NT2/D1 (cell line): ENCODE data around the gene SYTL4.

Experiments used
- DNase-seq: peaks from one replicate; pipeline ENCODE4 v3.0.0-alpha.2; 2011; ENCODE audit warnings: low read depth, low spot score
- H3K27me3 ChIP-seq: 2 replicates; pipeline ENCODE4 v1.6.0; 2011; ENCODE audit warnings: mild to moderate bottlenecking; ENCODE audit not compliant: insufficient read length, insufficient read depth
- H3K36me3 ChIP-seq: 2 replicates; pipeline ENCODE4 v1.6.1; 2011; ENCODE audit warnings: mild to moderate bottlenecking, low read length, mixed read lengths; ENCODE audit not compliant: insufficient read depth, insufficient read length
- H3K4me1 ChIP-seq: 2 replicates; pipeline ENCODE4 v1.5.1; 2011; ENCODE audit not compliant: insufficient read depth, insufficient read length
- H3K4me3 ChIP-seq: 2 replicates; pipeline ENCODE4 v1.5.1; 2011; ENCODE audit warnings: low read depth; ENCODE audit not compliant: insufficient read length
- H3K9ac ChIP-seq: 2 replicates; pipeline ENCODE4 v1.6.0; 2011; ENCODE audit warnings: low read depth; ENCODE audit not compliant: insufficient read length
- H3K9me3 ChIP-seq: 2 replicates; pipeline ENCODE4 v1.5.1; 2011; ENCODE audit warnings: mild to moderate bottlenecking, low read length; ENCODE audit not compliant: insufficient read depth
- SUZ12 ChIP-seq: IDR thresholded peaks from 2 replicates; pipeline ENCODE4 v1.6.1; 2011; ENCODE audit not compliant: insufficient read length, insufficient read depth; ENCODE audit errors: extremely low read depth
- YY1 ChIP-seq: IDR thresholded peaks from 2 replicates; pipeline ENCODE4 v1.6.1; 2011; ENCODE audit not compliant: insufficient read length, insufficient read depth
- ZNF274 ChIP-seq: IDR thresholded peaks from 2 replicates; pipeline ENCODE4 v1.6.1; 2011; ENCODE audit warnings: mild to moderate bottlenecking, low read depth, low read length

SYTL4 gene

DNA sequence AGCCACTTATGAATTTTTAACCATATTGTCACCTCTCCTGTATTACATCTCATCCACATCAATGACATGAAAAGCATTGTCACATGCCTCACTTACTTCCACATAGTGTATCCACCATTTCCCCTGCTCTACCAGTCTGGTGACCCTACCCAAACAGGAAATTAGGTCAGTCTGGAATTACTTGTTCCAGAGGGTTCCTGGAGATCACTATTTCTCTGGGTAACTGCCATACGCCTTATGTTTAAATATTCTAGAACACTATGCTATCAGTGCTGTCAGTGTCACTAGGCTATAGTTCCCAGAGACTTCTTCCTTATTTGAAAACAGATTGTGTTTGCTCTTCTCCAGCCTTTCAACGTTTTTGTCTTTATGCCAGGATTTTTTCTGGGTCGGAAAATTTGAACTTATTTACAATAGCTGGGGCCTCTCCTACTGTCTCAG, 73.0 kb downstream of the SYTL4 start:
- H3K9me3 ChIP-seq, result no peaks in the 10 kb centered on the region
- no peaks in the 10 kb centered on the region for H3K27me3 ChIP-seq
- no peaks in the 10 kb centered on the region for H3K36me3 ChIP-seq
- no peak for DNase-seq
- no peak for TF ChIP-seq SUZ12
- TF ChIP-seq ZNF274, result no peak
- H3K4me1 ChIP-seq, result no peaks in the 10 kb centered on the region
- no peak overlapping the region for H3K4me3 ChIP-seq
- H3K9ac ChIP-seq, result no peak overlapping the region

DNA sequence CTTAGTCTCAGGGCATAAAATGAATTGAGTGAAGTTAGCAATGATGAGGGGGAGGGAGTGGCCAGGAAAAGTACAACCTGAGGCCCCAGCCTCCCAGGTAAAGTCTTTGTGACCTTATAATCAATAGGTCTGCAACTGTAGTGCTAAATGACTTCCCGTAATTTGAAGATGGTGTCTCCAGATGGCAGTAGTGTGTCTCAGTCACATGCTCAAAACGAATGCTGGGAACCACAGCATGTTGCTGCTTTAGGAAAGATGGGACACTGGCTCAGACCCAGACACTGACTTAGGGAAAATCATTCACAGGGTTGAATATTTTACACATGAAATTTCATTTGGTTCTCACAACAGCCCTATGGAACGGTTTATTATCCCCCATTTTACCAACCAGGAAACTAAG, 77.7 kb downstream of the SYTL4 start:
- no peaks in the 10 kb centered on the region for H3K4me1 ChIP-seq
- DNase-seq, result no peak
- TF ChIP-seq YY1 (no peak), SUZ12 (no peak), ZNF274 (no peak)

DNA sequence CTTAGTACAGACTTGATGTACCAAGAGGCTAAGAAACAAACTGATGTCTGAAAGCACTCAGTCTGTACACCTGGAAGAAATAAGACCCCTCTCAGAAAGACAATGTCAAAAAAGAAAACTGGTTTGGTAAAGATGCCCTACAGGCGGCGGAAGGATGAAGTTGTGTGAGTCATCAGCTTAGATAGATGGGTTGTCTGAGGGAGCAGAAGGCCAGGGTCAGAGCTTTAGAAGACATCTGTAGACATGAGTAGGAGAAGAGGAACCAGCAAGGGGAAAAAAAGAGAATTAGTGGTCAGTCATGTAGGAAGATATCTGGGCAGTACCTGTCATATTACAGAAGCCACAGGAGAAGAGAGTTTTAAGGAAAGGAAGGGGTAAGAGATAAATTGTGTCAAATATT, 79.7 kb downstream of the SYTL4 start:
- Histone ChIP-seq H3K27me3 (no peaks in the 10 kb centered on the region), H3K36me3 (peaks cover 3% of the 10 kb centered on the region), H3K9ac (no peak overlapping the region), H3K4me3 (no peak overlapping the region), H3K9me3 (no peaks in the 10 kb centered on the region), H3K4me1 (no peaks in the 10 kb centered on the region)
- TF ChIP-seq YY1, result no peak
- TF ChIP-seq ZNF274, result no peak
- no peak for TF ChIP-seq SUZ12
- DNase-seq, result no peak

More for the DNA sequence above, 77.7 kb downstream of the SYTL4 start:
- H3K27me3 ChIP-seq, result no peaks in the 10 kb centered on the region
- H3K9me3 ChIP-seq, result no peaks in the 10 kb centered on the region
- H3K9ac ChIP-seq, result no peak overlapping the region
- peaks cover 3% of the 10 kb centered on the region for H3K36me3 ChIP-seq
- no peak overlapping the region for H3K4me3 ChIP-seq

DNA sequence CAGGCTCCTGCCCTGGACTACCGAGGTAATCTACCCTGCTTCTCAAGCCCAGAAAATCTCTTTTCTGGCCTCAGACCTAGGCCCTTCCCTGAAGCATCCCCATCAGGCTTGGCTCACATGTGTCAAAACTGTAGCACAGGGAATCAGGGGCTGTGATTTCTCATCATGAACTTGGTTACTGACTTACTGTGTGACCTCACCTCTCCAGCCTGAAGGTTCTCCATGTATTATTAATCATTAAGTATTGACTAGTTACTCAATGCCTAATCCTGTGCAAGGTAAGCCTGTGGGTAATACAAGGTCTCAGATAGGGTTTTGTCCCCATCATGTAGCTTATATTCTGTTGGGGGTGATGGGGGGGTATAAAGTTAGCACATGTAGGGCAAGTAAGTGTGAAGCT, 81.1 kb downstream of the SYTL4 start:
- Histone ChIP-seq H3K4me1 (peaks cover 4% of the 10 kb centered on the region), H3K27me3 (no peaks in the 10 kb centered on the region), H3K9me3 (no peaks in the 10 kb centered on the region), H3K9ac (no peak overlapping the region), H3K4me3 (no peak overlapping the region), H3K36me3 (peaks cover 3% of the 10 kb centered on the region)
- DNase-seq, result no peak
- no peak for TF ChIP-seq ZNF274
- no peak for TF ChIP-seq SUZ12
- no peak for TF ChIP-seq YY1

DNA sequence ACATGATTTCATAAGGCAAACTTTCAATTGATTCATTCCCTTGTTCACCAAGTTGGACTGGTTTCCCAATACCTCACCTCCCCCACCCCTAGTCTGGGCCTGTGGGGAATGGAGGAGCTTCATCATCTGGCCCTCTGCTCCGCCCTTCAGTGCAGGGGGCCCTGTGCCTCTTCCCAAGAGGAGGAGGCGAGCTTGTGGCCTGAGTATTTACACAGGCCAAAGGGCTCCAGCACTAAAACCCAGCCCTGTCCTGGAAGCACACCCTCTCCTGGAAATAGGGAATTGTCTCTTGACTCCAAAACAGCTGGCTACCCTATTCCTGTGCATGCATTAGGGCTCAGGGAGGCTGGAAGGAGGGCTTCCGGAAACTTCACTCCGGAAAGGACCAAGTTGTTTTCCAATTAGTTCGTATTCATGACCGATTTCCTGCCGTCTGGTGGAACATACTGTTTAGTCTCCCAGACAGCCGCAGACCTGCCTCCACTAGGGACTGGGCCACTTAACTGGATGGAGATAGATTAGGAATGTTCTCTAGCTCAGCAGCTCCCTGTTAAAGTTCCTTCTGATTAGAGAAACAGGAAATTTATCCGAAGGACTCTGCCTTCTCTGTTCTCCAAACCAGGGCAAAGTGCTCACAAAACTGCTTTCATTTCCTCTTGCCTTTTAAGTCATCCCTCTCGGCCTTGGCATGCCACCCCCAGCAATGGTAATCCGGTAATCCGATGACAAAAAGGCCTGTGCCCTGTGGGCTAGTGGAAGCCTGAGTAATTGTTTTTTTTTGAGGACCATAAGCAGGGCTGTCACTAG, 82.2 kb downstream of the SYTL4 start:
- peaks cover 4% of the 10 kb centered on the region for H3K4me1 ChIP-seq
- no peaks in the 10 kb centered on the region for H3K27me3 ChIP-seq
- no peak overlapping the region for H3K4me3 ChIP-seq

DNA sequence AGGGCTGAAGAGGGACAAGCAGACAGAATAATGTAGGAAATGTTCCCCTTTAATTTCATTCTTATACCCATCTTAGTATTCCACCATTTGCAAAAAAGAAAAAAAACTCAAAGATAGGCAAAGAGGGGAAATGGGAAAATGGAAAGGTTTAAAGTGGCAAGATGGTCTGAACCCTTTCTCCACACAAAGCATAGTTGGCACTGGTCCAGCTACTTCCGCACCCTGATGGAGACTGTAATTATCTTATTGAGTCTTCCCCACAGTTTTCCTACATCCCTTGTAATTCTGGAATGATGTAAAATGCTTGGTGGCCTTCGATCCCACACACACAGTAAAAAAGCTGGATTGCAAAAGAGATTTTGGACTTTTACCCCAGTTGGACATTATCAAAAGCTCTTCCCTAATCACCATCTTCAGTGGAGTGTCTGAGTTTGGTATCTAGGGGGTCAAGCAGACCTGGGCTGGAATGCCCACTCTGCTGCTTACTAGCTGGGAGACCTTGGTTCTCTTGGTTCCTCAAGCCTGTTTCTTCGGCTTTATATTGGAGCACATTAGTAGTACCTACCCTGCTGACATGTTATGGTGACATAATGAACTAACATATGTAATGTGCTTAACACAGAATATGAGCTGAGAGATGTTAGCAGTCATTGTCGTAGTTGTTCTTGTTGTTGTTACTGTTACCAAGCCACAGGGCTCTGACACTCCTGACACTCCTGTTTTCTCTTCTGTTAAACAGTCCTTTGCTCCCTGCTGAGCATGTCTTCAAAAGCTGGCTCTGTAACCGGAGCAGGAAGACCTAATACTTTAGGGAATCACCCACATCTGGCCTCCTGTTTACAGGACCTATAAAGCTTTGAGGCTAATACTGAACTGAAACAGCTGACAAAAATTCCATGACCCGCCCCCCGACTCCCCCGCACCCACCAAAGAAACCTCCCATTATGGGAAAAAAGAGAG, 83.2 kb downstream of the SYTL4 start:
- no peak overlapping the region for H3K4me3 ChIP-seq
- H3K27me3 ChIP-seq, result no peaks in the 10 kb centered on the region
- peaks cover 4% of the 10 kb centered on the region for H3K4me1 ChIP-seq
- peaks cover 3% of the 10 kb centered on the region for H3K36me3 ChIP-seq
- no peak for DNase-seq
- TF ChIP-seq YY1 (no peak), ZNF274 (no peak), SUZ12 (no peak)
- no peak overlapping the region for H3K9ac ChIP-seq
- H3K9me3 ChIP-seq, result no peaks in the 10 kb centered on the region

More for the DNA sequence above, 82.2 kb downstream of the SYTL4 start:
- DNase-seq, result no peak
- H3K9me3 ChIP-seq, result no peaks in the 10 kb centered on the region
- TF ChIP-seq SUZ12, result no peak
- no peak for TF ChIP-seq ZNF274
- TF ChIP-seq YY1, result no peak
- peaks cover 3% of the 10 kb centered on the region for H3K36me3 ChIP-seq
- H3K9ac ChIP-seq, result peak overlapping the region; percentile 33

DNA sequence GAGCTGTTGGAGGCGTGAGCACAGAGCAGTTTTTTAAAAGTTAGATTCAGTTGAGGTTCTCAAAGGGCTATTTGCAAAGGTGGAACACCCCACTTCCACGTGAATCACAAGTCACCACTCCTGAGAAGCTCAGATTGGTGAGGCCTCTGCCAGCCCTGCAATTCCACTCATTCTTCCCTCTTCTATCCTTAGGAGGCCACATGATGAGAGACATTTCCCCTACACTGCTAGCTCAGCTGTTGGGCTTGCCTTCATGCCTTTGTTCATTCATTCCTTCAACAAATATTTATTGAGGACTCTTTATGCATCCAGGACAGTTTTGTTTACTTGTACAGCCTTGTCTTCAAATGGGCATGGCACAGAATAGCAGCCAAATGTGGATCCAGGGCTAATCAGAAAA, 84.2 kb downstream of the SYTL4 start:
- H3K9me3 ChIP-seq, result no peaks in the 10 kb centered on the region
- H3K27me3 ChIP-seq, result no peaks in the 10 kb centered on the region
- no peak overlapping the region for H3K9ac ChIP-seq
- no peaks in the 10 kb centered on the region for H3K36me3 ChIP-seq
- no peak for DNase-seq
- peaks cover 4% of the 10 kb centered on the region for H3K4me1 ChIP-seq
- TF ChIP-seq SUZ12 (no peak), ZNF274 (no peak), YY1 (no peak)
- no peak overlapping the region for H3K4me3 ChIP-seq
